GM06990 (cell line): Measurements from ENCODE around the gene AFP.

Experiments
- DNase-seq: peaks from one replicate; pipeline ENCODE4 v3.0.0-alpha.2; 2011; ENCODE audit not compliant: insufficient read length; ENCODE audit errors: extremely low read depth
- H3K27me3 ChIP-seq: replicated peaks from 2 replicates; pipeline ENCODE4 v1.6.0; 2011; ENCODE audit warnings: low read length; ENCODE audit not compliant: control insufficient read depth, insufficient read depth
- H3K36me3 ChIP-seq: 2 replicates; pipeline ENCODE4 v1.5.1; 2011; ENCODE audit warnings: low read length; ENCODE audit not compliant: control insufficient read depth, insufficient read depth
- H3K4me3 ChIP-seq: replicated peaks from 2 replicates; pipeline ENCODE4 v1.5.1; 2011; ENCODE audit warnings: low read depth, mild to moderate bottlenecking, control low read depth, low read length
- TF ChIP-seq, protein P1 (sequence below): IDR thresholded peaks from 2 replicates; pipeline ENCODE4 v1.5.1; 2011; ENCODE audit warnings: low read length, control low read depth, mild to moderate bottlenecking, inconsistent platforms; ENCODE audit not compliant: insufficient read depth, poor library complexity, severe bottlenecking

AFP gene

DNA sequence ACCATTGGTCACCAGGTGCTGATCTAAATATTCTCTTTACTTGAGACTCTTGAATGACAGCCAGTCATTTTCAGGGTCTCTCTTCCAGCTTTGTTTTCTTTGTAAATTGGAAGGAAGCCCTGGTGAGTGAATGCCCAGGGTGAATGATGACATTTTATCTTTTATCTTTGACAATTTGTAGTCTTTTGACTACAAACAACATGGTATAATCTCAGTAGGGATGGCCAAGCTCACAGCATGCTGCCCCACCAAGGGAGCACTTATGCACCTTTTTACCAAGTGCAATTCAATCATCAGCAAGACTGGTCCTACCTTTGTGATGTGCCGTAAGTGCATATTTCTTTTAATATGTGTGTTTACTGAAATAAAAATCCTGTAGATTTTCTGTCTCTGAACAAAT lies 51.2 kb downstream of the AFP start:
- DNase-seq = no peak
- TF ChIP-seq, protein P1, sequence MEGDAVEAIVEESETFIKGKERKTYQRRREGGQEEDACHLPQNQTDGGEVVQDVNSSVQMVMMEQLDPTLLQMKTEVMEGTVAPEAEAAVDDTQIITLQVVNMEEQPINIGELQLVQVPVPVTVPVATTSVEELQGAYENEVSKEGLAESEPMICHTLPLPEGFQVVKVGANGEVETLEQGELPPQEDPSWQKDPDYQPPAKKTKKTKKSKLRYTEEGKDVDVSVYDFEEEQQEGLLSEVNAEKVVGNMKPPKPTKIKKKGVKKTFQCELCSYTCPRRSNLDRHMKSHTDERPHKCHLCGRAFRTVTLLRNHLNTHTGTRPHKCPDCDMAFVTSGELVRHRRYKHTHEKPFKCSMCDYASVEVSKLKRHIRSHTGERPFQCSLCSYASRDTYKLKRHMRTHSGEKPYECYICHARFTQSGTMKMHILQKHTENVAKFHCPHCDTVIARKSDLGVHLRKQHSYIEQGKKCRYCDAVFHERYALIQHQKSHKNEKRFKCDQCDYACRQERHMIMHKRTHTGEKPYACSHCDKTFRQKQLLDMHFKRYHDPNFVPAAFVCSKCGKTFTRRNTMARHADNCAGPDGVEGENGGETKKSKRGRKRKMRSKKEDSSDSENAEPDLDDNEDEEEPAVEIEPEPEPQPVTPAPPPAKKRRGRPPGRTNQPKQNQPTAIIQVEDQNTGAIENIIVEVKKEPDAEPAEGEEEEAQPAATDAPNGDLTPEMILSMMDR = no peak
- Histone ChIP-seq H3K27me3 (no peaks in the 10 kb centered on the region), H3K4me3 (no peak overlapping the region), H3K36me3 (no peaks in the 10 kb centered on the region)

DNA sequence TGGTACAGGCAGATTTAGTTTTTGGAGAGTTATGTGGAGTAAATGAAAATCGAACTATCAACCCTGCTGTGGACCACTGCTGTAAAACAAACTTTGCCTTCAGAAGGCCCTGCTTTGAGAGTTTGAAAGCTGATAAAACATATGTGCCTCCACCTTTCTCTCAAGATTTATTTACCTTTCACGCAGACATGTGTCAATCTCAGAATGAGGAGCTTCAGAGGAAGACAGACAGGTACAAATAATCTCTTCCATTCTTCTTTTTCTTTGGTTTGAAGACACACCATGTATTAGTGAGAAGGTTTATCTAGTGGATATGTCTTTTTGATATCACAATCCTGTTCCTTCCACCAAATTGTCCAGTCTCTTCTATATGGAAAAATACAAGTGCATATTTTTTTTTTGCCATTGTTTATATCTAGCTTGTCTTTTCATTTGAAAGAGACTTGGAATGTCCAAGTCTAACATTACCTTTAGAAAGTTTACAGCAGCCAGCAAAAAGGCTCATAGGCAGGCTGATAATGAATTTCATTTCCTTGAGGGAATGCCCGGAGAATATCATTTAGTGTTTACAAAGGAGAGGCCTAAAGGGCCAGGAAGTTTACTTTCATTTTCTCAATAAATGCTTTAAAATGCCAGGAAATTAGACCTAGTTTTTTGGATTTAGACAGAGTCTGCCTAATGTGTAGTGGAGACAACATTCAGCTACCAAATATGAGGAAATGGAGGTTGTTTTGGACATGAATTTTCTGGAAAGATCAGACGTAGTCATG lies 64.2 kb downstream of the AFP start:
- Histone ChIP-seq H3K4me3 (no peak overlapping the region), H3K36me3 (no peaks in the 10 kb centered on the region), H3K27me3 (no peaks in the 10 kb centered on the region)
- TF ChIP-seq, protein P1 = no peak
- DNase-seq = no peak

DNA sequence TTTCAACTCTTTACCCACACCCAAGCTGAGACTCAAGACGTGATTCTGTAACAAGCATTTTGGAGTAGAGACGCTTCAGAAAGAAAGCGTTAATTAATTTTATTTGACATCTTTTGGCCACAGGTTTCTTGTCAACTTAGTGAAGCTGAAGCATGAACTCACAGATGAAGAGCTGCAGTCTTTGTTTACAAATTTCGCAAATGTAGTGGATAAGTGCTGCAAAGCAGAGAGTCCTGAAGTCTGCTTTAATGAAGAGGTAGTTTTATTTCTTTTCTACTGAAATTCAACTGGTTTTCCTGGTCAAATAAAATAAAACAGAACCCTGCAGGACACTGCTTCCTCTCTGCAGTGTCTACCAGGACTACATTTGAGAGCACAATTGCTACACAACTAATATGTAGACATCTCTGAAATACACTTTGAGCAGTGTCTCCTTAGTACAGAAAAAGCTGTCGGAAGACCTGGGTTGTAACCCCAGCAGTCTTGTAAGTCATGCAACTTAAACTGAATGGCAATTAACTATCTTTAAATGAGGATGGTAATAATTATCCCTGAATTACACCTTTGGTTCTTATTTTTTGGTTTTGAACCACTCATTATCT lies 65.7 kb downstream of the AFP start:
- H3K27me3 ChIP-seq = no peaks in the 10 kb centered on the region
- no peaks in the 10 kb centered on the region for H3K36me3 ChIP-seq
- no peak overlapping the region for H3K4me3 ChIP-seq
- TF ChIP-seq, protein P1 = no peak
- DNase-seq = no peak

DNA sequence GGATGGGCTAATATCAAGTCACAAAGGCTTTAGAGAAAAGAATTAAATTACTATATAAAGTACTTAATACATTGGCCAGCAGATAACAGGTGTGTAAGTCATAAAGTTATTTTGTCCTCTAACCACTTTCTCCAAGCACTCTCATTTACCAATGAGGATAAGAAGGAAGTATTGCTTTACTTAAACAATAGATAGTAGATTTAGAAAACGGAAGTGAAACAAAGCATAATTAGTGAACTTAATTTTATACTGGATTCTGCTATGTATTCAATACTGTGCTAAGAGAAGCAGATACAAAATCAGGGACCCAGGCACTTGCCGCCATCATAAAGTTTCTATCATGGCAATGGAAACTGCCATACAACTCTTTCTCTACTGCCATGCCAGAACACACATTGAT lies 69.5 kb downstream of the AFP start:
- no peaks in the 10 kb centered on the region for H3K27me3 ChIP-seq
- peak; percentile 10 for DNase-seq
- TF ChIP-seq, protein P1 = no peak
- H3K4me3 ChIP-seq = no peak overlapping the region
- H3K36me3 ChIP-seq = no peaks in the 10 kb centered on the region
